Liver (tissue), 3 donors: ENCODE data around the gene STK17A.

Experiments used
- CTCF ChIP-seq: fragments of 150-350 bp; IDR thresholded peaks from 2 replicates; pipeline ENCODE4 v1.5.1; 2017; ENCODE audit warnings: improper control_type of control experiment, low read depth, low read length; ENCODE audit not compliant: missing input control
- EGR1 ChIP-seq, 2 donors: IDR thresholded peaks; 2 replicates each; pipeline ENCODE4 v1.6.1; 2016 to 2018; ENCODE audit warnings: antibody characterized with exemption in 2 of 2, low read depth in 2 of 2
- FOXA1 ChIP-seq: IDR thresholded peaks from 2 replicates; pipeline ENCODE4 v1.6.1; 2016; ENCODE audit warnings: antibody characterized with exemption
- JUND ChIP-seq, 2 donors: IDR thresholded peaks; 2 replicates each; pipeline ENCODE4 v1.6.1; 2016; ENCODE audit warnings: antibody characterized with exemption in 2 of 2
- REST ChIP-seq: IDR thresholded peaks from 2 replicates; pipeline ENCODE4 v1.6.1; 2016; ENCODE audit warnings: antibody characterized with exemption, mild to moderate bottlenecking
- ZBTB33 ChIP-seq: IDR thresholded peaks from 2 replicates; pipeline ENCODE4 v1.6.1; 2016; ENCODE audit warnings: antibody characterized with exemption
- donor health status: healthy.
- donor health status: healthy.

- TF ChIP-seq CTCF = no peak
- no peak for TF ChIP-seq JUND (IDR thresholded peaks at IDR 0.05)
- no peak for TF ChIP-seq FOXA1
- TF ChIP-seq REST = no peak
- TF ChIP-seq ZBTB33 = no peak
- TF ChIP-seq EGR1 (IDR thresholded peaks at IDR 0.05; ENCODE audit: low read depth in 2 of 2) = no peak
Measured at GRCh38 chr7:43621729-43622448, 39.0 kb downstream of the STK17A start.
